HepG2 (cell line): ENCODE measurements around the gene CROT. TPM values are rescaled to one million over a fixed set of nuclear protein-coding genes. Genes with fewer than 3 reads are reported as not detected.

Source experiments
- AFF4 ChIP-seq: sonication (generic); formaldehyde crosslinking; IDR thresholded peaks from 2 replicates; pipeline ENCODE4 v1.4.0; 2020; ENCODE audit warnings: missing genetic modification reagents
- CTCF ChIP-seq: sonication (generic); formaldehyde crosslinking; IDR thresholded peaks from 2 replicates; pipeline ENCODE4 v1.5.0; 2020; ENCODE audit warnings: mild to moderate bottlenecking, missing genetic modification reagents, moderate library complexity
- FLYWCH1 ChIP-seq: sonication (generic); formaldehyde crosslinking; IDR thresholded peaks from 2 replicates; pipeline ENCODE4 v1.8.1; 2023; ENCODE audit warnings: mild to moderate bottlenecking, missing genetic modification reagents
- FOXM1 ChIP-seq: sonication (generic); formaldehyde crosslinking; IDR thresholded peaks from 2 replicates; pipeline ENCODE4 v1.5.0; 2020; ENCODE audit warnings: missing genetic modification reagents
- GATA4 ChIP-seq: sonication (generic); IDR thresholded peaks from 2 replicates; pipeline ENCODE4 v1.6.1; 2016; ENCODE audit warnings: antibody characterized with exemption, low read depth, borderline replicate concordance
- HOMEZ ChIP-seq: IDR thresholded peaks from 2 replicates; pipeline ENCODE4 v1.6.1; 2016; ENCODE audit warnings: low read depth
- KAT8 ChIP-seq: IDR thresholded peaks from 2 replicates; pipeline ENCODE4 v1.6.1; 2016; ENCODE audit warnings: missing genetic modification reagents, missing compliant biosample characterization
- MAFF ChIP-seq: IDR thresholded peaks from 2 replicates; pipeline ENCODE4 v1.6.1; 2011; ENCODE audit warnings: low read depth, low read length, improper control_type of control experiment
- MTERF4 ChIP-seq: sonication (generic); formaldehyde crosslinking; IDR thresholded peaks from 2 replicates; pipeline ENCODE4 v1.8.0; 2023; ENCODE audit warnings: mild to moderate bottlenecking, missing genetic modification reagents
- PHF20 ChIP-seq: sonication (generic); formaldehyde crosslinking; IDR thresholded peaks from 2 replicates; pipeline ENCODE4 v1.5.0; 2020; ENCODE audit warnings: mild to moderate bottlenecking, missing genetic modification reagents
- POLR2G ChIP-seq: fragments of 200-400 bp; formaldehyde crosslinking; IDR thresholded peaks from 2 replicates; pipeline ENCODE4 v1.6.1; 2018; ENCODE audit warnings: mild to moderate bottlenecking, low read depth, low read length, moderate library complexity
- PRPF4 ChIP-seq: fragments of 200-400 bp; formaldehyde crosslinking; IDR thresholded peaks from 2 replicates; pipeline ENCODE4 v1.6.1; 2016; ENCODE audit warnings: low read length, low read depth; ENCODE audit not compliant: poor library complexity, severe bottlenecking
- RAD21 ChIP-seq: fragments of 450-650 bp; formaldehyde crosslinking; IDR thresholded peaks from 2 replicates; pipeline ENCODE4 v1.5.0; 2020; ENCODE audit warnings: mild to moderate bottlenecking
- RCOR2 ChIP-seq: IDR thresholded peaks from 2 replicates; pipeline ENCODE4 v1.6.1; 2016; ENCODE audit warnings: missing biosample characterization, missing genetic modification reagents
- RFX5 ChIP-seq: IDR thresholded peaks from 2 replicates; pipeline ENCODE4 v1.6.1; 2011; ENCODE audit warnings: low read depth, low read length, improper control_type of control experiment
- SNAI1 ChIP-seq: sonication (generic); formaldehyde crosslinking; IDR thresholded peaks from 2 replicates; pipeline ENCODE4 v1.5.0; 2020; ENCODE audit warnings: mild to moderate bottlenecking, missing genetic modification reagents, borderline replicate concordance
- SRSF1 ChIP-seq: fragments of 200-400 bp; formaldehyde crosslinking; optimal IDR thresholded peaks from 2 replicates; pipeline ENCODE3; 2017; ENCODE audit warnings: mild to moderate bottlenecking, low read depth, low read length, moderate library complexity
- TEAD3 ChIP-seq: optimal IDR thresholded peaks from 2 replicates; pipeline ENCODE3; 2016; ENCODE audit warnings: borderline replicate concordance
- ZMYM3 ChIP-seq: sonication (generic); formaldehyde crosslinking; IDR thresholded peaks from 2 replicates; pipeline ENCODE4 v1.5.1; 2020; ENCODE audit warnings: mild to moderate bottlenecking, missing genetic modification reagents
- ZNF337 ChIP-seq: sonication (generic); formaldehyde crosslinking; IDR thresholded peaks from 2 replicates; pipeline ENCODE4 v1.5.1; 2020; ENCODE audit warnings: missing genetic modification reagents, low read depth, mild to moderate bottlenecking, borderline replicate concordance
- ZNF547 ChIP-seq: sonication (generic); formaldehyde crosslinking; IDR thresholded peaks from 2 replicates; pipeline ENCODE4 v1.5.1; 2020; ENCODE audit warnings: mild to moderate bottlenecking, missing genetic modification reagents
- ZNF552 ChIP-seq: sonication (generic); formaldehyde crosslinking; IDR thresholded peaks from 2 replicates; pipeline ENCODE4 v1.9.0; 2022; ENCODE audit warnings: missing genetic modification reagents, mild to moderate bottlenecking, borderline replicate concordance
- polyA plus RNA-seq, 8 experiments: library from polyadenylated mRNA; depleted of rRNA in 3 of 8; stranded (reverse) in 7 of 8; unstranded in 1 of 8; fragments of >200 nt; fragmentation: Illumina TruSeq in 4 of 8; extraction: Trizol in 4 of 8; gene quantifications; 2 replicates each; pipeline versions ENCODE4 v1.2.1 to v1.2.3, GENCODE V29; 2011 to 2016; ENCODE audit warnings: low read depth in 4 of 8, missing spikeins in 1 of 8, mixed read lengths in 1 of 8; ENCODE audit not compliant: insufficient read depth in 1 of 8
- total RNA-seq, 5 experiments: library from RNA; depleted of rRNA; stranded (reverse); fragments of >200 nt; fragmentation: Illumina TruSeq; extraction: Trizol; gene quantifications; 2 replicates each; pipeline ENCODE4 v1.2.3, GENCODE V29; 2016; ENCODE audit warnings: low read depth in 1 of 5

CROT gene
- total and polyA plus RNA-seq, 2 of the 13 experiments (the other 11 are each of a cell fraction or from before 2014, with no cell fraction given), result 5.0 to 13.7 TPM

GRCh38 chr7:87416682-87417587 is 71.5 kb downstream of the CROT start (continued):
- TF ChIP-seq FLYWCH1, result no peak
- TF ChIP-seq AFF4 (CRISPR knock-in tag), result no peak
- no peak for TF ChIP-seq ZMYM3 (CRISPR knock-in tag)
- no peak for TF ChIP-seq RFX5
- TF ChIP-seq MAFF, result peak; percentile 56; the same call in 1 of the 2 replicates
- peak; percentile 51; the same call in 1 of the 2 replicates for TF ChIP-seq KAT8 (CRISPR knock-in tag)
- peak; percentile 85 for TF ChIP-seq CTCF (CRISPR knock-in tag)
- TF ChIP-seq RCOR2 (CRISPR knock-in tag), result no peak
- TF ChIP-seq TEAD3 (CRISPR knock-in tag), result peak; percentile 22
- no peak for TF ChIP-seq ZNF552 (CRISPR knock-in tag)
- no peak for TF ChIP-seq POLR2G
- no peak for TF ChIP-seq MTERF4 (CRISPR knock-in tag)
- TF ChIP-seq SNAI1 (CRISPR knock-in tag), result no peak
- no peak for TF ChIP-seq ZNF547
- TF ChIP-seq SRSF1, result no peak
- peak; percentile 73 for TF ChIP-seq RAD21 (CRISPR knock-in tag)
- no peak for TF ChIP-seq HOMEZ
- TF ChIP-seq ZNF337 (CRISPR knock-in tag), result no peak
- no peak for TF ChIP-seq GATA4
- no peak for TF ChIP-seq PRPF4
- no peak for TF ChIP-seq FOXM1 (CRISPR knock-in tag)
- TF ChIP-seq PHF20, result no peak
